H9 (cell line): ENCODE data around the gene CCND3. TPM values are rescaled to one million over a fixed set of nuclear protein-coding genes. Genes with fewer than 3 reads are reported as not detected.

Experiments
- DNase-seq: peaks from one replicate; pipeline ENCODE4 v3.0.0-alpha.2; 2017
- H2AFZ ChIP-seq: one replicate; pipeline ENCODE4 v1.6.1; 2013; ENCODE audit warnings: mild to moderate bottlenecking, low read length, control low read depth, moderate library complexity
- H2AK5ac ChIP-seq: 2 replicates; pipeline ENCODE4 v1.6.1; 2013; ENCODE audit warnings: low read length, control low read depth, mixed read lengths; ENCODE audit not compliant: insufficient read length
- H2BK120ac ChIP-seq: one replicate; pipeline ENCODE4 v1.6.1; 2013; ENCODE audit warnings: low read depth, mild to moderate bottlenecking, low read length, control low read depth, inconsistent platforms; ENCODE audit not compliant: poor library complexity, severe bottlenecking
- H2BK12ac ChIP-seq: 2 replicates; pipeline ENCODE4 v1.6.1; 2013; ENCODE audit warnings: low read length, control low read depth, mixed read lengths, low read depth; ENCODE audit not compliant: insufficient read length
- H2BK15ac ChIP-seq: 2 replicates; pipeline ENCODE4 v1.6.1; 2013; ENCODE audit warnings: low read depth, low read length, control low read depth
- H2BK20ac ChIP-seq: one replicate; pipeline ENCODE4 v1.6.1; 2013; ENCODE audit warnings: low read depth, mild to moderate bottlenecking, low read length, control low read depth, inconsistent platforms; ENCODE audit not compliant: poor library complexity, severe bottlenecking
- H2BK5ac ChIP-seq: 2 replicates; pipeline ENCODE4 v1.6.1; 2013; ENCODE audit warnings: low read length, control low read depth, mixed read lengths; ENCODE audit not compliant: insufficient read length
- H3K14ac ChIP-seq: 2 replicates; pipeline ENCODE4 v1.6.1; 2013; ENCODE audit warnings: low read length, control low read depth; ENCODE audit not compliant: insufficient read depth
- H3K18ac ChIP-seq: 2 replicates; pipeline ENCODE4 v1.6.1; 2013; ENCODE audit warnings: low read depth, mild to moderate bottlenecking, mixed read lengths, low read length, control low read depth; ENCODE audit not compliant: insufficient read length
- H3K23ac ChIP-seq: 2 replicates; pipeline ENCODE4 v1.6.1; 2013; ENCODE audit warnings: low read length, control low read depth, mixed read lengths, low read depth; ENCODE audit not compliant: insufficient read length
- H3K23me2 ChIP-seq: 2 replicates; pipeline ENCODE4 v1.6.1; 2013; ENCODE audit warnings: low read depth, mild to moderate bottlenecking, mixed read lengths, low read length, control low read depth; ENCODE audit not compliant: insufficient read length, poor library complexity, severe bottlenecking
- H3K27ac ChIP-seq: 2 replicates; pipeline ENCODE4 v1.5.1; 2013; ENCODE audit warnings: low read length, control low read depth, mixed read lengths, low read depth; ENCODE audit not compliant: insufficient read length
- H3K27me3 ChIP-seq: 2 replicates; pipeline ENCODE4 v1.6.1; 2013; ENCODE audit warnings: low read length, control low read depth, inconsistent platforms; ENCODE audit not compliant: insufficient read depth
- H3K4ac ChIP-seq: 2 replicates; pipeline ENCODE4 v1.6.1; 2013; ENCODE audit warnings: low read depth, mild to moderate bottlenecking, control low read depth, inconsistent platforms, low read length, moderate library complexity
- H3K4me1 ChIP-seq: 2 replicates; pipeline ENCODE4 v1.6.1; 2013; ENCODE audit warnings: low read length, control low read depth, inconsistent platforms; ENCODE audit not compliant: insufficient read depth
- H3K4me2 ChIP-seq: 2 replicates; pipeline ENCODE4 v1.6.1; 2013; ENCODE audit warnings: low read length, control low read depth, mixed read lengths; ENCODE audit not compliant: insufficient read length, insufficient read depth
- H3K56ac ChIP-seq: 2 replicates; pipeline ENCODE4 v1.6.1; 2013; ENCODE audit warnings: low read depth, mild to moderate bottlenecking, mixed read lengths, low read length, control low read depth; ENCODE audit not compliant: insufficient read length
- H3K79me1 ChIP-seq: 2 replicates; pipeline ENCODE4 v1.6.1; 2013; ENCODE audit warnings: low read depth, mild to moderate bottlenecking, moderate library complexity, low read length, control low read depth, inconsistent platforms; ENCODE audit not compliant: insufficient read depth, poor library complexity, severe bottlenecking
- H3K79me2 ChIP-seq: 2 replicates; pipeline ENCODE4 v1.6.1; 2013; ENCODE audit warnings: low read length, control low read depth, inconsistent platforms; ENCODE audit not compliant: insufficient read depth
- H3K9ac ChIP-seq: 2 replicates; pipeline ENCODE4 v1.6.1; 2013; ENCODE audit warnings: low read length, control low read depth, mixed read lengths; ENCODE audit not compliant: insufficient read length; ENCODE audit errors: extremely low read depth
- H3K9me3 ChIP-seq: one replicate; pipeline ENCODE4 v1.6.1; 2013; ENCODE audit warnings: low read depth, low read length, inconsistent platforms; ENCODE audit not compliant: control insufficient read depth
- H3T11ph ChIP-seq: one replicate; pipeline ENCODE4 v1.6.1; 2013; ENCODE audit warnings: mild to moderate bottlenecking, low read length, control low read depth, inconsistent platforms
- H4K20me1 ChIP-seq: one replicate; pipeline ENCODE4 v1.6.1; 2013; ENCODE audit not compliant: control insufficient read depth, insufficient read length, insufficient read depth
- H4K5ac ChIP-seq: 2 replicates; pipeline ENCODE4 v1.6.1; 2013; ENCODE audit warnings: low read depth, mild to moderate bottlenecking, mixed read lengths, low read length, control low read depth; ENCODE audit not compliant: insufficient read length
- H4K8ac ChIP-seq: replicated peaks from 2 replicates; pipeline ENCODE4 v1.6.1; 2013; ENCODE audit warnings: low read length, control low read depth, mixed read lengths, low read depth; ENCODE audit not compliant: insufficient read length
- H4K91ac ChIP-seq: 2 replicates; pipeline ENCODE4 v1.6.1; 2013; ENCODE audit warnings: low read depth, mild to moderate bottlenecking, moderate library complexity, mixed read lengths, low read length, control low read depth; ENCODE audit not compliant: insufficient read length
- H3K27ac Mint-ChIP-seq, 3 experiments: 2 replicates in 2 of 3; 3 replicates in 1 of 3; pipeline ENCODE4 v1.8.0; 2020 to 2021; ENCODE audit warnings: mixed read lengths in 3 of 3, mild to moderate bottlenecking in 1 of 3, moderate library complexity in 1 of 3
- H3K27me3 Mint-ChIP-seq: 2 replicates; pipeline ENCODE4 v1.8.0; 2021; ENCODE audit warnings: low read depth, mild to moderate bottlenecking, moderate library complexity, mixed read lengths
- H3K36me3 Mint-ChIP-seq, 3 experiments: 2 replicates in 2 of 3; 3 replicates in 1 of 3; pipeline ENCODE4 v1.8.0; 2020 to 2021; ENCODE audit warnings: low read depth in 3 of 3, mixed read lengths in 3 of 3; ENCODE audit not compliant: insufficient read depth in 1 of 3
- H3K4me1 Mint-ChIP-seq, 2 experiments: 2 replicates each; pipeline ENCODE4 v1.8.0; 2020; ENCODE audit warnings: mixed read lengths in 2 of 2
- H3K4me3 Mint-ChIP-seq, 2 experiments: 2 replicates in 1 of 2; 3 replicates in 1 of 2; pipeline ENCODE4 v1.8.0; 2020 to 2021; ENCODE audit warnings: mild to moderate bottlenecking in 2 of 2, mixed read lengths in 2 of 2, moderate library complexity in 1 of 2
- H3K9me3 Mint-ChIP-seq, 2 experiments: 2 replicates in 1 of 2; 3 replicates in 1 of 2; pipeline ENCODE4 v1.8.0; 2020; ENCODE audit warnings: mild to moderate bottlenecking in 2 of 2, mixed read lengths in 2 of 2, moderate library complexity in 1 of 2
- WGBS: extraction: QIAGEN DNeasy Blood & Tissue Kit; methylation state at CpG from one replicate; pipeline ENCODE4 v1.1.7; 2013; ENCODE audit warnings: missing lambda C conversion rate, low lambda C conversion rate, mixed read lengths; ENCODE audit not compliant: insufficient read length; ENCODE audit errors: extremely low coverage; 5-methylcytosine and 5-hydroxymethylcytosine counted together
- total RNA-seq: library from RNA; stranded (reverse); gene quantifications from 2 replicates; pipeline ENCODE4 v1.2.1, GENCODE V29; 2021
- TF ChIP-seq, protein P1 (sequence below): fragments of 200-600 bp; sonication (generic); conservative IDR thresholded peaks from 3 replicates; pipeline ENCODE4 v1.8.0; 2021; ENCODE audit warnings: antibody characterized with exemption, mild to moderate bottlenecking

The CCND3 gene
- total RNA-seq, 1 experiment from 2014 or later: 24.2 TPM

DNA sequence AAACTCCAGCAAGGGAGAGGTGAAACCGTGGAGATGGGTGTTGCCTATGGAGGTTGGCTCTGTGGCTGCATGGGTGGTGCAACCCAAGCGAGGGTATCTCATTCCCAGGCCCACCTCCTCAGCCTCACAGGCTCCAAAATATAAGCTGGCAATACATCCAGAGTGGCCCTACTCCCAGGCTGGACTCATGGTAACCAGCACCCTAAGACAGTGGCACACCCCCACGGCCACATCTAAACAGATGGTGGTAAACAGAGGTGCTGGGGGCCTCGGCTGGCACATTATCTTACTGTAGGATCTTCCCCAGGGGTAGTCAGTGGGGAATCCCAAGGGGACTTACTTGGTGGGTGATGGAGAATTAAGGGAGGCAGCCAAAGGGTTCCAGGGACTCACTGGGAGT, 33.7 kb upstream of the CCND3 start:
- no peaks in the 10 kb centered on the region for H3K36me3 Mint-ChIP-seq
- H3K23me2 ChIP-seq: no peaks in the 10 kb centered on the region
- no peaks in the 10 kb centered on the region for H3K27me3 Mint-ChIP-seq
- H3K56ac ChIP-seq: no peak overlapping the region
- H2BK15ac ChIP-seq: no peak overlapping the region
- no peak overlapping the region for H2AK5ac ChIP-seq
- no peak overlapping the region for H2BK20ac ChIP-seq
- H3K9ac ChIP-seq: no peak overlapping the region
- no peaks in the 10 kb centered on the region for H3K9me3 Mint-ChIP-seq
- H3K4me1 Mint-ChIP-seq: peaks cover 4% of the 10 kb centered on the region in 2 experiments; a peak in 3 of 4 replicates
- H3K27me3 ChIP-seq: no peaks in the 10 kb centered on the region
- no peak overlapping the region for H2BK12ac ChIP-seq
- H3K4me1 ChIP-seq: no peaks in the 10 kb centered on the region
- no CpG with 5 or more reads among the region's 4 CpGs for WGBS
- no peak overlapping the region for H3K23ac ChIP-seq
- H3K4me2 ChIP-seq: no peak overlapping the region
- H4K20me1 ChIP-seq: no peaks in the 10 kb centered on the region
- no peak overlapping the region for H2BK5ac ChIP-seq
- H4K91ac ChIP-seq: no peak overlapping the region
- no peak overlapping the region for H4K5ac ChIP-seq
- H3K27ac Mint-ChIP-seq: no peak overlapping the region
- H3K4me3 Mint-ChIP-seq: no peak overlapping the region
- DNase-seq: no peak
- no peaks in the 10 kb centered on the region for H3K9me3 ChIP-seq
- no peak overlapping the region for H2BK120ac ChIP-seq
- TF ChIP-seq, protein P1, sequence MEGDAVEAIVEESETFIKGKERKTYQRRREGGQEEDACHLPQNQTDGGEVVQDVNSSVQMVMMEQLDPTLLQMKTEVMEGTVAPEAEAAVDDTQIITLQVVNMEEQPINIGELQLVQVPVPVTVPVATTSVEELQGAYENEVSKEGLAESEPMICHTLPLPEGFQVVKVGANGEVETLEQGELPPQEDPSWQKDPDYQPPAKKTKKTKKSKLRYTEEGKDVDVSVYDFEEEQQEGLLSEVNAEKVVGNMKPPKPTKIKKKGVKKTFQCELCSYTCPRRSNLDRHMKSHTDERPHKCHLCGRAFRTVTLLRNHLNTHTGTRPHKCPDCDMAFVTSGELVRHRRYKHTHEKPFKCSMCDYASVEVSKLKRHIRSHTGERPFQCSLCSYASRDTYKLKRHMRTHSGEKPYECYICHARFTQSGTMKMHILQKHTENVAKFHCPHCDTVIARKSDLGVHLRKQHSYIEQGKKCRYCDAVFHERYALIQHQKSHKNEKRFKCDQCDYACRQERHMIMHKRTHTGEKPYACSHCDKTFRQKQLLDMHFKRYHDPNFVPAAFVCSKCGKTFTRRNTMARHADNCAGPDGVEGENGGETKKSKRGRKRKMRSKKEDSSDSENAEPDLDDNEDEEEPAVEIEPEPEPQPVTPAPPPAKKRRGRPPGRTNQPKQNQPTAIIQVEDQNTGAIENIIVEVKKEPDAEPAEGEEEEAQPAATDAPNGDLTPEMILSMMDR: no peak
- H3K14ac ChIP-seq: no peak overlapping the region
- no peak overlapping the region for H3K4ac ChIP-seq
- H3T11ph ChIP-seq: no peak overlapping the region
- no peaks in the 10 kb centered on the region for H3K79me1 ChIP-seq
- H3K27ac ChIP-seq: no peak overlapping the region
- no peak overlapping the region for H2AFZ ChIP-seq
- no peak overlapping the region for H4K8ac ChIP-seq
- H3K18ac ChIP-seq: no peak overlapping the region
- no peaks in the 10 kb centered on the region for H3K79me2 ChIP-seq
